Esophagus muscularis mucosa (tissue), 4 donors: ENCODE data around the gene ARHGEF12. TPM values are rescaled to one million over a fixed set of nuclear protein-coding genes. Genes with fewer than 3 reads are reported as not detected.

Experiments used
- DNase-seq: peaks from one replicate; pipeline ENCODE4 v3.0.0-alpha.2; 2017; ENCODE audit errors: extremely low spot score
- H3K27ac ChIP-seq, 4 donors: fragments of 200-600 bp; sonication (generic); replicated peaks in 1 of 4; 1 replicate in 3 of 4; 2 replicates in 1 of 4; pipeline ENCODE4 v1.5.1; 2016 to 2019; ENCODE audit warnings: mild to moderate bottlenecking in 1 of 4
- H3K27me3 ChIP-seq, 4 donors: fragments of 200-600 bp; sonication (generic); one replicate each; pipeline versions ENCODE4 v1.5.1 to v1.6.0; 2016 to 2019
- H3K36me3 ChIP-seq, 4 donors: fragments of 200-600 bp; sonication (generic); one replicate each; pipeline ENCODE4 v1.5.1; 2016 to 2019
- H3K4me1 ChIP-seq, 4 donors: fragments of 200-600 bp; sonication (generic); one replicate each; pipeline ENCODE4 v1.5.1; 2016 to 2019
- H3K4me3 ChIP-seq, 4 donors: fragments of 200-600 bp; sonication (generic); 1 replicate in 2 of 4; 2 replicates in 2 of 4; pipeline ENCODE4 v1.5.1; 2016 to 2019; ENCODE audit warnings: mild to moderate bottlenecking in 4 of 4, moderate library complexity in 1 of 4
- H3K9me3 ChIP-seq, 4 donors: fragments of 200-600 bp; sonication (generic); 1 replicate in 3 of 4; 2 replicates in 1 of 4; pipeline ENCODE4 v1.5.1; 2016 to 2019
- CTCF ChIP-seq, 3 experiments: fragments of 200-600 bp in 2 of 3; fragments of 450-650 bp in 1 of 3; sonication (generic) in 2 of 3; IDR thresholded peaks; one replicate each; pipeline ENCODE4 v1.5.1; 2017 to 2019; ENCODE audit warnings: antibody characterized with exemption in 3 of 3, mild to moderate bottlenecking in 2 of 3, moderate library complexity in 1 of 3
- EP300 ChIP-seq: sonication (generic); formaldehyde crosslinking; IDR thresholded peaks from one replicate; pipeline ENCODE4 v1.6.1; 2017; ENCODE audit warnings: antibody characterized with exemption
- POLR2A ChIP-seq: fragments of 450-650 bp; IDR thresholded peaks from one replicate; pipeline ENCODE4 v1.6.1; 2017; ENCODE audit warnings: antibody characterized with exemption, moderate library complexity, mild to moderate bottlenecking, low read depth
- POLR2AphosphoS5 ChIP-seq, 2 donors: sonication (generic); formaldehyde crosslinking; IDR thresholded peaks; one replicate each; pipeline ENCODE4 v1.6.1; 2017; ENCODE audit warnings: antibody characterized with exemption in 2 of 2
- WGBS: methylation state at CpG from one replicate; pipeline ENCODE4 v1.1.5; 2018; 5-methylcytosine and 5-hydroxymethylcytosine counted together
- intact Hi-C: fragments of 100-400 bp; cut with DNase I; formaldehyde crosslinking; loops from one replicate; pipeline ENCODE4 v1.15.1; 2023
- total RNA-seq, 4 donors: library from RNA; depleted of rRNA; stranded (reverse); fragments of >200 nt; gene quantifications; one replicate each; pipeline versions ENCODE4 v1.1.0 to v1.2.1, GENCODE V29; 2016

The ARHGEF12 gene
- total RNA-seq, 4 donors from 2014 or later, result 89.1 to 118 (median 106) TPM

GRCh38 chr11:120523196-120523595 lies 187.0 kb downstream of the ARHGEF12 start:
- Histone ChIP-seq H3K36me3 (no peaks in the 10 kb centered on the region), H3K27me3 (peaks cover 0 to 36% (median 0%) of the 10 kb centered on the region in 4 donors), H3K4me3 (no peak overlapping the region), H3K9me3 (no peaks in the 10 kb centered on the region), H3K4me1 (peaks cover 0 to 8% (median 7%) of the 10 kb centered on the region in 4 donors), H3K27ac (no peak overlapping the region)
- TF ChIP-seq CTCF (IDR thresholded peaks at IDR 0.05), result no peak
- no peak for TF ChIP-seq POLR2A
- TF ChIP-seq POLR2AphosphoS5 (IDR thresholded peaks at IDR 0.05), result no peak
- TF ChIP-seq EP300, result no peak
- DNase-seq, result no peak
- 79% methylated on average over 11 of the region's 12 CpGs for WGBS
- intact Hi-C loops, result loop anchor here (5.0 kb wide), 1 partner anchor 99 kb away; no protein-coding TSS in a partner anchor

GRCh38 chr11:120524536-120525085 lies 188.4 kb downstream of the ARHGEF12 start:
- no peak for TF ChIP-seq POLR2AphosphoS5 (IDR thresholded peaks at IDR 0.05)
- TF ChIP-seq POLR2A, result no peak
- TF ChIP-seq EP300, result no peak
- no peak for TF ChIP-seq CTCF (IDR thresholded peaks at IDR 0.05)
- no peaks in the 10 kb centered on the region for H3K36me3 ChIP-seq
- 93% methylated on average over 8 of the region's 9 CpGs for WGBS
- DNase-seq, result no peak
- peaks cover 0 to 49% (median 0%) of the 10 kb centered on the region in 4 donors for H3K27me3 ChIP-seq
- no peaks in the 10 kb centered on the region for H3K9me3 ChIP-seq
- H3K27ac ChIP-seq, result no peak overlapping the region
- intact Hi-C loops, result loop anchor here (5.0 kb wide), 1 partner anchor 98 kb away; no protein-coding TSS in a partner anchor
- no peak overlapping the region for H3K4me3 ChIP-seq
- H3K4me1 ChIP-seq, result peaks cover 0 to 8% (median 7%) of the 10 kb centered on the region in 4 donors

- intact Hi-C loops, result no loop called here
- no peaks in the 10 kb centered on the region for H3K36me3 ChIP-seq
- H3K4me3 ChIP-seq, result no peak overlapping the region
- WGBS, result 80% methylated on average over 16 of the region's 16 CpGs
- peaks cover 0 to 57% (median 0%) of the 10 kb centered on the region in 4 donors for H3K27me3 ChIP-seq
- H3K4me1 ChIP-seq, result peaks cover 0 to 8% (median 7%) of the 10 kb centered on the region in 4 donors
- H3K9me3 ChIP-seq, result no peaks in the 10 kb centered on the region
- TF ChIP-seq EP300 (no peak), POLR2AphosphoS5 (IDR thresholded peaks at IDR 0.05) (no peak), CTCF (IDR thresholded peaks at IDR 0.05) (no peak), POLR2A (no peak)
- DNase-seq, result no peak
- no peak overlapping the region for H3K27ac ChIP-seq
Measured at GRCh38 chr11:120525261-120526171, 189.3 kb downstream of the ARHGEF12 start.

GRCh38 chr11:120526241-120526640 lies 190.0 kb downstream of the ARHGEF12 start:
- Histone ChIP-seq H3K4me3 (no peak overlapping the region), H3K27me3 (peaks cover 0 to 62% (median 0%) of the 10 kb centered on the region in 4 donors), H3K36me3 (no peaks in the 10 kb centered on the region), H3K27ac (no peak overlapping the region), H3K9me3 (no peaks in the 10 kb centered on the region), H3K4me1 (peaks cover 0 to 8% (median 7%) of the 10 kb centered on the region in 4 donors)
- intact Hi-C loops, result no loop called here
- DNase-seq, result no peak
- 93% methylated on average over 10 of the region's 10 CpGs for WGBS
- TF ChIP-seq EP300 (no peak), POLR2AphosphoS5 (IDR thresholded peaks at IDR 0.05) (no peak), POLR2A (no peak), CTCF (IDR thresholded peaks at IDR 0.05) (no peak)
